Left ventricle myocardium inferior (tissue), 1 donor: ENCODE results near the gene NLGN1. TPM values are rescaled to one million over a fixed set of nuclear protein-coding genes. Genes with fewer than 3 reads are reported as not detected.

Experiments used
- DNase-seq: peaks from one replicate; pipeline ENCODE4 v3.0.0-alpha.2; 2020
- H3K27ac ChIP-seq: fragments of 200-600 bp; replicated peaks from 2 replicates; pipeline ENCODE4 v1.8.0; 2021
- H3K27me3 ChIP-seq: fragments of 200-600 bp; 2 replicates; pipeline ENCODE4 v1.8.0; 2021; ENCODE audit warnings: low read depth
- H3K36me3 ChIP-seq: fragments of 200-600 bp; 2 replicates; pipeline ENCODE4 v1.8.0; 2021
- H3K4me1 ChIP-seq: fragments of 200-600 bp; 2 replicates; pipeline ENCODE4 v1.8.0; 2021
- H3K4me3 ChIP-seq: fragments of 200-600 bp; 2 replicates; pipeline ENCODE4 v1.8.0; 2021; ENCODE audit warnings: mild to moderate bottlenecking, moderate library complexity
- H3K9me3 ChIP-seq: fragments of 200-600 bp; replicated peaks from 2 replicates; pipeline ENCODE4 v1.8.0; 2021
- intact Hi-C: fragments of 100-400 bp; cut with micrococcal nuclease; formaldehyde crosslinking; loops from one replicate; pipeline ENCODE4 v1.11.0; 2022
- total RNA-seq: library from RNA; stranded (reverse); fragmentation: NEBNext Ultra II Directional; extraction: Animal tissue kit (Norgen Biotek cat#: 25700); gene quantifications from one replicate; pipeline ENCODE4 v1.2.1, GENCODE V29; 2021
- TF ChIP-seq, protein P1 (sequence below): fragments of 200-600 bp; IDR thresholded peaks from 2 replicates; pipeline ENCODE4 v1.8.0; 2021; ENCODE audit warnings: antibody characterized with exemption, mild to moderate bottlenecking, borderline replicate concordance
- donor health status: DM: no; HTN: yes; CAD: no; lungs with severe emphysema.

NLGN1 gene
- total RNA-seq, 1 donor from 2014 or later, result 13.7 TPM

DNA sequence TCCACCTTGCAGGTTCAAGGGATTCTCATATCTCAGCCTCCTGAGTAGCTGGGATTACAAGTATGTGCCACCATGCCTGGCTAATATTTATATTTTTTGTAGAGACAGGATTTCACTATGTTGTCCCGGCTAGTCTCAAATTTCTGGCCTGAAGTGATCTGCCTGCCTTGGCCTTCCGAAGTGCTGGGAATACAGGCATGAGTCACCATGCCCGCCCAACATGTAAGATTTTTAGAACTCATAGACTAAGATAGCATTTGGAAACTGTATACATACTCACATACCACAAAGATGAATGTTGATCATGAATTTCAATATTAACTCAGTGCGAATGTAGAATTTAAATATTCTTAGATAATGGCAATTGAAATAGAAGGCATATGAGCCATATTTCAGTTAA, 718.9 kb downstream of the NLGN1 start:
- TF ChIP-seq, protein P1, sequence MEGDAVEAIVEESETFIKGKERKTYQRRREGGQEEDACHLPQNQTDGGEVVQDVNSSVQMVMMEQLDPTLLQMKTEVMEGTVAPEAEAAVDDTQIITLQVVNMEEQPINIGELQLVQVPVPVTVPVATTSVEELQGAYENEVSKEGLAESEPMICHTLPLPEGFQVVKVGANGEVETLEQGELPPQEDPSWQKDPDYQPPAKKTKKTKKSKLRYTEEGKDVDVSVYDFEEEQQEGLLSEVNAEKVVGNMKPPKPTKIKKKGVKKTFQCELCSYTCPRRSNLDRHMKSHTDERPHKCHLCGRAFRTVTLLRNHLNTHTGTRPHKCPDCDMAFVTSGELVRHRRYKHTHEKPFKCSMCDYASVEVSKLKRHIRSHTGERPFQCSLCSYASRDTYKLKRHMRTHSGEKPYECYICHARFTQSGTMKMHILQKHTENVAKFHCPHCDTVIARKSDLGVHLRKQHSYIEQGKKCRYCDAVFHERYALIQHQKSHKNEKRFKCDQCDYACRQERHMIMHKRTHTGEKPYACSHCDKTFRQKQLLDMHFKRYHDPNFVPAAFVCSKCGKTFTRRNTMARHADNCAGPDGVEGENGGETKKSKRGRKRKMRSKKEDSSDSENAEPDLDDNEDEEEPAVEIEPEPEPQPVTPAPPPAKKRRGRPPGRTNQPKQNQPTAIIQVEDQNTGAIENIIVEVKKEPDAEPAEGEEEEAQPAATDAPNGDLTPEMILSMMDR, result no peak

GRCh38 chr3:174120997-174121396, 723.5 kb downstream of the NLGN1 start:
- intact Hi-C loops, result no loop called here
- TF ChIP-seq, protein P1, result no peak

More for the DNA sequence above, 718.9 kb downstream of the NLGN1 start:
- no peak overlapping the region for H3K4me3 ChIP-seq
- intact Hi-C loops, result no loop called here
- H3K9me3 ChIP-seq, result no peaks in the 10 kb centered on the region
- no peaks in the 10 kb centered on the region for H3K27me3 ChIP-seq
- H3K36me3 ChIP-seq, result no peaks in the 10 kb centered on the region
- DNase-seq, result no peak
- no peak overlapping the region for H3K27ac ChIP-seq
- H3K4me1 ChIP-seq, result no peaks in the 10 kb centered on the region

GRCh38 chr3:174122411-174122810, 724.9 kb downstream of the NLGN1 start:
- no peaks in the 10 kb centered on the region for H3K4me1 ChIP-seq
- no peaks in the 10 kb centered on the region for H3K9me3 ChIP-seq
- no peaks in the 10 kb centered on the region for H3K27me3 ChIP-seq
- H3K27ac ChIP-seq, result no peak overlapping the region
- no peak for DNase-seq
- H3K36me3 ChIP-seq, result no peaks in the 10 kb centered on the region
- H3K4me3 ChIP-seq, result no peak overlapping the region
- intact Hi-C loops, result no loop called here
- TF ChIP-seq, protein P1, result no peak

More at GRCh38 chr3:174120997-174121396, 723.5 kb downstream of the NLGN1 start:
- Histone ChIP-seq H3K27me3 (no peaks in the 10 kb centered on the region), H3K4me3 (no peak overlapping the region), H3K27ac (no peak overlapping the region), H3K36me3 (no peaks in the 10 kb centered on the region), H3K4me1 (no peaks in the 10 kb centered on the region), H3K9me3 (no peaks in the 10 kb centered on the region)
- no peak for DNase-seq

- no peaks in the 10 kb centered on the region for H3K4me1 ChIP-seq
- no peak overlapping the region for H3K27ac ChIP-seq
- DNase-seq, result no peak
- H3K9me3 ChIP-seq, result no peaks in the 10 kb centered on the region
- intact Hi-C loops, result no loop called here
- TF ChIP-seq, protein P1, result peak; percentile 56
- H3K36me3 ChIP-seq, result no peaks in the 10 kb centered on the region
- H3K27me3 ChIP-seq, result no peaks in the 10 kb centered on the region
- no peak overlapping the region for H3K4me3 ChIP-seq
These were observed 727.8 kb downstream of the NLGN1 start for GRCh38 chr3:174125267-174125824.

GRCh38 chr3:174126990-174127758, 729.6 kb downstream of the NLGN1 start:
- no peak for DNase-seq
- no peak overlapping the region for H3K27ac ChIP-seq
- H3K9me3 ChIP-seq, result no peaks in the 10 kb centered on the region
- H3K27me3 ChIP-seq, result no peaks in the 10 kb centered on the region
- intact Hi-C loops, result no loop called here
- H3K4me3 ChIP-seq, result no peak overlapping the region
- H3K4me1 ChIP-seq, result no peaks in the 10 kb centered on the region
- no peaks in the 10 kb centered on the region for H3K36me3 ChIP-seq
- TF ChIP-seq, protein P1, result no peak
